Stomach smooth muscle (tissue), 2 donors: Measurements from ENCODE around the gene IFT172.
"Not testable (repeated sequence)": the region's sequence is repeated elsewhere in the genome, so short reads cannot be mapped to it uniquely, and the experiment has no call there.

Experiments used
- H3K27ac ChIP-seq: one replicate; pipeline ENCODE4 v1.7.0; 2013; ENCODE audit warnings: mild to moderate bottlenecking, low read length, inconsistent platforms
- H3K27me3 ChIP-seq, 2 donors: one replicate each; pipeline ENCODE4 v1.7.0; 2013; ENCODE audit warnings: low read length in 2 of 2; ENCODE audit not compliant: insufficient read depth in 2 of 2, control insufficient read depth in 1 of 2
- H3K36me3 ChIP-seq, 2 donors: one replicate each; pipeline ENCODE4 v1.7.0; 2013; ENCODE audit warnings: low read length in 2 of 2; ENCODE audit not compliant: control insufficient read depth in 2 of 2, insufficient read depth in 2 of 2
- H3K4me1 ChIP-seq: one replicate; pipeline ENCODE4 v1.7.0; 2013; ENCODE audit warnings: low read length; ENCODE audit not compliant: control insufficient read depth, insufficient read depth
- H3K4me3 ChIP-seq, 2 donors: one replicate each; pipeline ENCODE4 v1.7.0; 2013; ENCODE audit warnings: low read length in 2 of 2
- H3K9ac ChIP-seq, 2 donors: one replicate each; pipeline ENCODE4 v1.7.0; 2013; ENCODE audit warnings: low read length in 2 of 2, mild to moderate bottlenecking in 1 of 2
- H3K9me3 ChIP-seq, 2 donors: one replicate each; pipeline ENCODE4 v1.7.0; 2013; ENCODE audit warnings: low read length in 2 of 2; ENCODE audit not compliant: control insufficient read depth in 2 of 2
- donor health status: healthy.
- donor health status: Pancreatic carcinoma.

IFT172 gene, protein sequence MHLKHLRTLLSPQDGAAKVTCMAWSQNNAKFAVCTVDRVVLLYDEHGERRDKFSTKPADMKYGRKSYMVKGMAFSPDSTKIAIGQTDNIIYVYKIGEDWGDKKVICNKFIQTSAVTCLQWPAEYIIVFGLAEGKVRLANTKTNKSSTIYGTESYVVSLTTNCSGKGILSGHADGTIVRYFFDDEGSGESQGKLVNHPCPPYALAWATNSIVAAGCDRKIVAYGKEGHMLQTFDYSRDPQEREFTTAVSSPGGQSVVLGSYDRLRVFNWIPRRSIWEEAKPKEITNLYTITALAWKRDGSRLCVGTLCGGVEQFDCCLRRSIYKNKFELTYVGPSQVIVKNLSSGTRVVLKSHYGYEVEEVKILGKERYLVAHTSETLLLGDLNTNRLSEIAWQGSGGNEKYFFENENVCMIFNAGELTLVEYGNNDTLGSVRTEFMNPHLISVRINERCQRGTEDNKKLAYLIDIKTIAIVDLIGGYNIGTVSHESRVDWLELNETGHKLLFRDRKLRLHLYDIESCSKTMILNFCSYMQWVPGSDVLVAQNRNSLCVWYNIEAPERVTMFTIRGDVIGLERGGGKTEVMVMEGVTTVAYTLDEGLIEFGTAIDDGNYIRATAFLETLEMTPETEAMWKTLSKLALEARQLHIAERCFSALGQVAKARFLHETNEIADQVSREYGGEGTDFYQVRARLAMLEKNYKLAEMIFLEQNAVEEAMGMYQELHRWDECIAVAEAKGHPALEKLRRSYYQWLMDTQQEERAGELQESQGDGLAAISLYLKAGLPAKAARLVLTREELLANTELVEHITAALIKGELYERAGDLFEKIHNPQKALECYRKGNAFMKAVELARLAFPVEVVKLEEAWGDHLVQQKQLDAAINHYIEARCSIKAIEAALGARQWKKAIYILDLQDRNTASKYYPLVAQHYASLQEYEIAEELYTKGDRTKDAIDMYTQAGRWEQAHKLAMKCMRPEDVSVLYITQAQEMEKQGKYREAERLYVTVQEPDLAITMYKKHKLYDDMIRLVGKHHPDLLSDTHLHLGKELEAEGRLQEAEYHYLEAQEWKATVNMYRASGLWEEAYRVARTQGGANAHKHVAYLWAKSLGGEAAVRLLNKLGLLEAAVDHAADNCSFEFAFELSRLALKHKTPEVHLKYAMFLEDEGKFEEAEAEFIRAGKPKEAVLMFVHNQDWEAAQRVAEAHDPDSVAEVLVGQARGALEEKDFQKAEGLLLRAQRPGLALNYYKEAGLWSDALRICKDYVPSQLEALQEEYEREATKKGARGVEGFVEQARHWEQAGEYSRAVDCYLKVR (N-terminal part only)

DNA sequence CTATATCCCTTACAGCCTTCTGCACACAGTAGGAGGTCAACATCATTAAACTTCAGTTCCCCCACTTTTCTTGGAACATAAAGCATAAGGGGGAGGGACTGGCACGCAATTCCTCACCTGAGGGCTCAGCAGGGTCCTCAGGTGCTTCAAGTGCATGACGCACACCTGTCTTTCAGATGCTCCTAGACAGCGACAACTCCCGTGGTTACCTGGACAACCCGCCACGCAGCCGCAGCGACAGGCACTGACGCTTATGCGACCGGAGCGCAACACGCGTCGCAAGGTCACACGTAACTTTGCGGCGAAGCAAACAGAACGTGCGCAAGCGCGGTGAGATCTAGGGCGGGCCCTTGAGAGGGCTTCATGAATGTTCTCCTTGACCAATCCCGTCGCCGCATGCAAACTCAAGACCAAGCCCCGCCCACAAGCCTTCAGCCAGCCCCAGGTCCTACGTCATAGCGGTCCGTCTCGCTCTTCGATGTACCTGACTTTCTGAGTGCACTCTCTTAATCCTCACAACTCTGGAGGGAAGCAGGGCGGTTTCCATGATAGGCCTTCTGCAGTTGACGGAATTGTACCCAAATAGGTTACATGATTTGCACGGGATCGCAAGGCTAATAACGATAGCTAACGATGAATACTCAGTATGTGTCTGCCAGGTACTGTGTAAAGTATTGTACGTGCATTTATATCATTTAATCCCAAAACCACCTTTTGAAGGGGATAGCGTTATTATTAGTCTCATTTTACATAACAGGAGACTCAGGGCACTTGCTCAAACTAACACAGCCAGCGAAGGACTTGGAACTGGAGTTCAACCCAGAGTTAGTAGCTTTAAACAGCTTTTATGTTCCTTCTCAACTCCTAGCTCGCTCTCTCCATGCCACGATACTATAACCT is at the start of gene IFT172:
IFT172 (minus strand) TSS at position 246 of the 900 bp plus-strand sequence; CDS start at position 156, 90 bp downstream.
- H3K36me3 ChIP-seq: peaks cover 8 to 9% of the 10 kb centered on the region in 2 donors
- peak within 1 kb of the TSS; percentile 66 to 89 for H3K9ac ChIP-seq
- peak within 1 kb of the TSS; percentile 88 to 99 for H3K4me3 ChIP-seq
- H3K9me3 ChIP-seq: no peaks in the 10 kb centered on the region
- peaks cover 20% of the 10 kb centered on the region for H3K4me1 ChIP-seq
- peak within 1 kb of the TSS; percentile 46 for H3K27ac ChIP-seq
- no peaks in the 10 kb centered on the region for H3K27me3 ChIP-seq

DNA sequence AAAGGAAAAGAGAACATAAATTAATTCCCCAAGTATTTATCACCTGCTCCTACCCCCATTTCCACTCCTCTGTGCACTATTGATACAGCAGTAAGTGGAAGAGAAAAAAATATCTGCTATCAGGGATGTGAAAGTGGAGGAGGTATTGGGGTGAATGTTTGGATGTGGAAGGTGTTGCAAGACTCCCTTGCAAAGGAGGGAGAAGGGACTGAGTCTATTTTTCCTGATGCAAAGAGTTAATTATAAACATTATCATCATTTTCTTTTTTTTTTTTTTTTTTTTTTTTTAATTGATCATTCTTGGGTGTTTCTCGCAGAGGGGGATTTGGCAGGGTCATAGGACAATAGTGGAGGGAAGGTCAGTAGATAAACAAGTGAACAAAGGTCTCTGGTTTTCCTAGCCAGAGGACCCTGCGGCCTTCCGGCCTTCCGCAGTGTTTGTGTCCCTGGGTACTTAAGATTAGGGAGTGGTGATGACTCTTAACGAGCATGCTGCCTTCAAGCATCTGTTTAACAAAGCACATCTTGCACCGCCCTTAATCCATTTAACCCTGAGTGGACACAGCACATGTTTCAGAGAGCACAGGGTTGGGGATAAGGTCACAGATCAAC is 49.4 kb upstream of the IFT172 start:
- H3K27ac ChIP-seq, H3K9ac ChIP-seq, H3K27me3 ChIP-seq: not testable (repeated sequence)

DNA sequence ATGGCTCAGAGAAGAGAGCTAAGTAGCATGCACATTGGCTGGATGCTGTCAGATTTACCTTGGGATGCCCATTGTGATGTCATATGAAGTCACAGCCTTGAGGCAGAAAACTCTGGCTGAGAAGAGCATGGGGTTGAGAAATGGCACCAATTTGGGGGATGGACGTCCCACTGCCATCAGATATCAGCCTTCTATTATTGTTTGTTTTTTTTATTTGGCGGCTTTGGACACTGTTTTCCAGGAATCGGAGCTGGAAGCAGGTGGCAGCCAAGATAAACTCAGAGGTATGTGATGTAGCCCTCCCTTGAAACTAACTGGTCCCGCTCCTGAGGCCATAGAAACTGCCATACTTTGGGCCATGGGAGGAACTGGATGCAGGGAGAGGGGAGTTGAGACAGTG is 47.7 kb upstream of the IFT172 start:
- Histone ChIP-seq H3K36me3 (no peaks in the 10 kb centered on the region), H3K9ac (no peak overlapping the region), H3K27me3 (peaks cover 0 to 2% of the 10 kb centered on the region in 2 donors), H3K9me3 (no peaks in the 10 kb centered on the region), H3K4me1 (no peaks in the 10 kb centered on the region), H3K4me3 (no peak overlapping the region), H3K27ac (no peak overlapping the region)

More for the DNA sequence above, 49.4 kb upstream of the IFT172 start:
- not testable (repeated sequence) for H3K4me3 ChIP-seq, H3K36me3 ChIP-seq, H3K9me3 ChIP-seq, H3K4me1 ChIP-seq

DNA sequence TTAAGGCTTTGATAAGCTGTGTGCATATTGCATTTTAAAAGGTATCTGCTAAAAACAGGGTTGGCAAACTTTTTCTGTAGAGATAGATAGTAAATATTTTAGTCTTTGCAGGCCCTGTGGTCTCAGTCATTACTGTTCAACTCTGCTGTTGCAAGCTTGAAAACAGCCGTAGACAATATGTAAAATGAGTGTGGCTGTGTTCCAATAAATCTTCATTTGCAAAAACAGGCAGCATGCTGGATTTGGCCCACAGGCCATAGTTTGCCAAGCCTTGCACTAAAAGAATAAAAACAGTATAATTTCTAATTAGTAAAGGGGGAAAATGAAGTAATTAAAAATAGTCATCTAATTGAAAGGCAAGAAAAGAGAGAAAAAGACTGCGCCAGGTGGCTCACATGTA is 42.4 kb upstream of the IFT172 start:
- Histone ChIP-seq H3K4me3 (no peak overlapping the region), H3K4me1 (no peaks in the 10 kb centered on the region), H3K9ac (no peak overlapping the region), H3K27ac (no peak overlapping the region), H3K27me3 (no peaks in the 10 kb centered on the region), H3K36me3 (no peaks in the 10 kb centered on the region), H3K9me3 (no peaks in the 10 kb centered on the region)

DNA sequence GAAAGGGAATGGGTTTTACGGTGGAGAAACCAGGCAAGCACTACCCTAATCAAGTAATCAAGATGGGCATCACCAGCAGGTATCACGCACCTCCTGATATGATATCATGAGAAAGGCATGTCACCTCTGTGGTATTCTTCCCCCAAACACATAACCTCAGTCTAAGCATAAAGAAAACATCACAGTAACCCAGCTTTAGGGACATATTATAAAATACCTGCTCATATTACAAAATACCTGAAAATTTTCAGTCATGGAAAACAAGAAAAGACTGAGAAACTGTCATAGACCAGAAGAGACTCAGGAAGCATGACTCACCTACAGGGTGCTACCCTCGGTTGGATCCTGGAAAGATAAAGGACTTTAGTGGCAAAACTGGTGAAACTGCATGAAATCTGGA is 37.6 kb upstream of the IFT172 start:
- Histone ChIP-seq H3K27me3 (no peaks in the 10 kb centered on the region), H3K9ac (no peak overlapping the region), H3K36me3 (no peaks in the 10 kb centered on the region), H3K9me3 (no peaks in the 10 kb centered on the region), H3K4me3 (no peak overlapping the region), H3K27ac (no peak overlapping the region), H3K4me1 (no peaks in the 10 kb centered on the region)

DNA sequence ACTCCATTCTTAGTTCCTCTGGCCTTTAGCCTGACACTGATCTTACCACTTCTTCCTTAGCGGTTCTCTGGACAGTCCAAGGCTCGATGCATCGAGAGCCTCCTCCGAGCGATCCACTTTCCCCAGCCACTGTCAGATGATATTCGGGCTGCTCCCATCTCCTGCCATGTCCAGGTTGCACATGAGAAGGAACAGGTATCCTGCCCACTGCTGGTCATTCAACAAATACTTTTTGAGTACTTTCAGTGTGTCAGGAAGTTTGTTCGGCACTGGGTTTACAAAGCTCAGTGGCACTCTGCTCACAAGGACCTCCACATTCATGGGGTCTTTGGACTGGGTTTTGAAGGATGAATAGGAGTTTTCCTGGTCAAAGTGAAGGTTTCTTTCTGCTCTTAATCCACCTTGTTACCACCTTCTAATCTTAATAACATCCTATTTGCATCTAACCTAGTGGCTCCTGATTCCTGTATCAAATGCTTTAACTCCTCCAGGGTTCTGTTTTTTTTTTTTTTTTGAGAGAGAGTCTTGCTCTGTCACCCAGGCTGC is 32.9 kb upstream of the IFT172 start:
- no peaks in the 10 kb centered on the region for H3K9me3 ChIP-seq
- no peak overlapping the region for H3K9ac ChIP-seq
- H3K4me1 ChIP-seq: no peaks in the 10 kb centered on the region
- peaks cover 0 to 9% of the 10 kb centered on the region in 2 donors for H3K27me3 ChIP-seq
- no peaks in the 10 kb centered on the region for H3K36me3 ChIP-seq
- H3K27ac ChIP-seq: no peak overlapping the region
- no peak overlapping the region for H3K4me3 ChIP-seq

DNA sequence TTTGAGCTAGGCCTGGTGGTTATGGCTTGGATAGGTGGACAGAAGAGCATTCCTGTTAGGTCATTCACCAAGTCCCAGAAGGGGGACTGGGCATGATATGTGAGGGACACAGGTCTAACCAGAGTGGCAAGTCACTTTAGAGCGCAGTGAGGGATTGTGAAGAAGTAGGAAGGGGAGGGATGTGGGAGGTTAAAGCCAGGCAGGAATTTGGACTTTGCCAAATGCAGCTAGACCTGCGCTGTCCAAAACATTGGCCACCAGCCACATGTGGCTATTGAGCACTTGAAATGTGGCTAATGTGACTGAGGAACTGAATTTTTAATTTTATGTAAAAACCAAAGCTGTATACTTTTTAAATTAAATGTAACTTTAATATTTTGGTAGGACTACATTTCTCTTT is 30.8 kb upstream of the IFT172 start:
- Histone ChIP-seq H3K27me3 (peaks cover 0 to 9% of the 10 kb centered on the region in 2 donors), H3K9ac (no peak overlapping the region), H3K9me3 (no peaks in the 10 kb centered on the region), H3K4me3 (no peak overlapping the region), H3K27ac (no peak overlapping the region), H3K4me1 (no peaks in the 10 kb centered on the region), H3K36me3 (no peaks in the 10 kb centered on the region)

DNA sequence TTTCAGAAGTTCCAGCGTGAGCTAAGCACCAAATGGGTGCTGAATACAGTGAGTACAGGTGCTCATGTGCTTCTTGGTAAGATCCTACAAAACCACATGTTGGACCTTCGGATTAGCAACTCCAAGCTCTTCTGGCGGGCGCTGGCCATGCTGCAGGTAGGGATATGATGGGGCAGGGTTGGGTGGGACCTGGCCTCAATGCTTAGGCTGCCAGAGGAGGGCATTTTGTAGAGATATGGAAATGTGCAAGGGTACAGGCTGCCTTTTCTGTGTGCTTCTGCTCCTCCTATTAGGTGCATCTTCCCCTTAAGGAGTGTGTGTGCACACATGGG is 29.2 kb upstream of the IFT172 start:
- no peaks in the 10 kb centered on the region for H3K4me1 ChIP-seq
- no peak overlapping the region for H3K9ac ChIP-seq
- no peaks in the 10 kb centered on the region for H3K9me3 ChIP-seq
- H3K4me3 ChIP-seq: no peak overlapping the region
- peaks cover 0 to 9% of the 10 kb centered on the region in 2 donors for H3K27me3 ChIP-seq
- H3K27ac ChIP-seq: no peak overlapping the region
- no peaks in the 10 kb centered on the region for H3K36me3 ChIP-seq

DNA sequence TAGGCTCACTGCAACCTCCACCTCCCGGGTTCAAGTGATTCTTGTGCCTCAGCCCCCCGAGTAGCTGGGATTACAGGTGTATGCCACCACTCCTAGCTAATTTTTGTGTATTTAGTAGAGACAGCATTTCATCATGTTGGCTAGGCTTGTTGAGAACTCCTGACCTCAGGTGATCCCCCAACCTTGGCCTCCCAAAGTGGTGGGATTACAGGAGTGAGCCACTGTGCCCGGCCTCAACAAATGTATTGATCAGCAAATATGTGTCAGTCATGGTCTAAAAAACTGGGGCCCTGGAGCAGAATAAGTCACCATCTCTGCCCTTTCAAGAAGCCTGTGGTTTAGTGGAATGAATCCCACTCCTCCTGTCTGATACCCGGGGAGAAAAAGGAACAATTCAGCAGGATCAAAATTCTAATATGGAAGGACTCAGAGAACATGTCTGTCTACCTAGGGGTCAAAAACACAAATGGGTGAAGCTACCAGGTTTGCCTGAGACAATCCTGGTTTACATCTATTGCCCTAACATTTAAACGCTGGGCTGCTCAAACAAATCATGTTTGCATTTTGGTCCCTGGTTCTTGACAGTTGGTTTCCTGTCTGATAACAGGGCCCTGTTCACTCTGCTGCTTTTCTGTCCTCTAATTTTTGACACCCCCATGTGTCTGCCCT is 28.7 kb upstream of the IFT172 start:
- no peak overlapping the region for H3K4me3 ChIP-seq
- H3K9me3 ChIP-seq: no peaks in the 10 kb centered on the region
- H3K27me3 ChIP-seq: peaks cover 0 to 9% of the 10 kb centered on the region in 2 donors

More for the DNA sequence above, 28.7 kb upstream of the IFT172 start:
- Histone ChIP-seq H3K27ac (no peak overlapping the region), H3K9ac (no peak overlapping the region), H3K4me1 (no peaks in the 10 kb centered on the region), H3K36me3 (no peaks in the 10 kb centered on the region)
